Measurements from ENCODE around the gene L3HYPDH. TPM values are rescaled to one million over a fixed set of nuclear protein-coding genes. Genes with fewer than 3 reads are reported as not detected.
A peak's percentile ranks its signal among the peaks of the same experiment; 100 is the strongest.

L3HYPDH gene
- total and polyA plus RNA-seq, 3 experiments from 2014 or later = 2.6 to 10.1 (median 8.1) TPM

DNA sequence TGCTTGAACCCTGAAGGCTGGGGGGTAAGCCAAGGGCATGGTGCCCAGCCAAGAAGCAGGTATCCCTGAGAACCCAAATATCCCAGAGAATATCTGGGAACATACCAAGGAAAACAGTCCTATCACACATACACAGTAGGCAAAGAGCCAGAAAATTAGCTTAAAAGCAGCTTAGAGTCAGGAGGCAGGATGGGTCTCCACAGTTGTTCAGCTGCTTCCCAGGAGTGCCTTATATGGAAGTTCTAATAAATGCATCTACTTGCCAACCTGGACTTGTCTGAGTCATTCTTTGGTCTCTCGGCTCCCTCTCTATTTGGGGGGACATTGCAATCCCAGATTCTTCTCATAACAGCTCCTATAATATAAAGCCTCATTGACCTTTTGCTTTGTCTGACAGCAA, 10.0 kb downstream of the L3HYPDH start:
- no peaks in the 10 kb centered on the region for H3K4me1 ChIP-seq (ENCODE audit: insufficient read depth, low read length)
- no peaks in the 10 kb centered on the region for H3K9me3 ChIP-seq (ENCODE audit: low read length)
- Mint-ChIP-seq H3K27ac (peak overlapping the region in 1 of 8 donors; percentile 17), H3K9me3 (no peaks in the 10 kb centered on the region), H3K36me3 (peaks cover 0 to 46% (median 7%) of the 10 kb centered on the region in 3 donors), H3K27me3 (no peaks in the 10 kb centered on the region), H3K4me1 (peaks cover 7 to 19% (median 15%) of the 10 kb centered on the region in 3 donors), H3K4me3 (no peak overlapping the region)
- ChIA-PET POLR2A (no interaction called here), CTCF (interaction anchor here (0.7 kb wide), 1 partner anchor 10 kb away, joined by 3 read pairs; the partner anchor contains the start of genes JKAMP and L3HYPDH)
- H3K27me3 ChIP-seq (ENCODE audit: insufficient read depth, low read length, poor library complexity, severe bottlenecking) = no peaks in the 10 kb centered on the region
- DNase-seq = no peak
- H3K27ac ChIP-seq (ENCODE audit: low read depth, low read length) = no peak overlapping the region
- no peak overlapping the region for H3K4me3 ChIP-seq (ENCODE audit: low read length)
- H3K36me3 ChIP-seq (ENCODE audit: insufficient read depth, low read length) = peaks cover 6% of the 10 kb centered on the region

DNA sequence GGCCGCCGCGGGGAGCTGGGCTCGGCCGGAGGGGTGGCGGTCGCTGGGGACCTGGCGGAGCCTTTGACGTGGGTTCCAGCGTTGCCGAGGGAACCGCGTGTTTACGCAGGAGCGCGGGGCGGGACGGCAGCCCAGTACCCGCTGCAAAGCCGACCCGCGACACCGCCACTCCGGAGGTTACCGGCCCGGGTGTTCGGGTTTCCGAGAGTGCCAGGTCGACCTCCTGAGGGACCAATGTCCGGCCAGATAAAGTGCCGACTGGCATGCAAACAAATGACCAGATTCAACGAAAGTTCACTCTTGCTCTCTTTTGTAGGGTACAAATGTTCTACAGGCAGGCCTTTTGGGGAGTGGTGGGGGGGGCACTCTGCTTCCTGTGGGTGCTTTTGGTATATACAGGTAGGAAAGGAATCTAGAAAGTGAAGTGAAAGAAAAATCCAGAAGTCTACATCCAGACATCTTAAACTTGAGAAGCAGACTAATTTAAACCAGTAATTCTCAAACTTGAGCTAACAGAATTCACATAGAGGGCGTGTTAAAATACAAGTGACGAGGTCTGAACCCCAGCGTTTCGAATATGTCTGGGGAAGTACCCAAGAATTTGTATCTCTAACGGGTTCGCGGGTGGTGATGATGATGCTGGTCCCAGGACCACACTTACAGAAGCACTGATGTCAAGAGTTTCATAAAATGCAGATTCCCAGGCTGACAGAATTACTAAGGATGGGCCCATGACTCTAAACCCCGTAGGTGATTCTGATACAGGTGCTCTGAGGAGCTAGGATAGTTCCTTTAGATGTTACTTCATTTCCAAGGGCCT, 18.7 kb downstream of the L3HYPDH start, which contains the start of gene GPR135:
Gene GPR135, minus strand, starts transcription at position 65 of the 820 bp plus-strand sequence. CDS start 154 bp downstream, outside the sequence.
- H3K27ac Mint-ChIP-seq = peak within 1 kb of the TSS; percentile 88 to 96 (median 92)

DNA sequence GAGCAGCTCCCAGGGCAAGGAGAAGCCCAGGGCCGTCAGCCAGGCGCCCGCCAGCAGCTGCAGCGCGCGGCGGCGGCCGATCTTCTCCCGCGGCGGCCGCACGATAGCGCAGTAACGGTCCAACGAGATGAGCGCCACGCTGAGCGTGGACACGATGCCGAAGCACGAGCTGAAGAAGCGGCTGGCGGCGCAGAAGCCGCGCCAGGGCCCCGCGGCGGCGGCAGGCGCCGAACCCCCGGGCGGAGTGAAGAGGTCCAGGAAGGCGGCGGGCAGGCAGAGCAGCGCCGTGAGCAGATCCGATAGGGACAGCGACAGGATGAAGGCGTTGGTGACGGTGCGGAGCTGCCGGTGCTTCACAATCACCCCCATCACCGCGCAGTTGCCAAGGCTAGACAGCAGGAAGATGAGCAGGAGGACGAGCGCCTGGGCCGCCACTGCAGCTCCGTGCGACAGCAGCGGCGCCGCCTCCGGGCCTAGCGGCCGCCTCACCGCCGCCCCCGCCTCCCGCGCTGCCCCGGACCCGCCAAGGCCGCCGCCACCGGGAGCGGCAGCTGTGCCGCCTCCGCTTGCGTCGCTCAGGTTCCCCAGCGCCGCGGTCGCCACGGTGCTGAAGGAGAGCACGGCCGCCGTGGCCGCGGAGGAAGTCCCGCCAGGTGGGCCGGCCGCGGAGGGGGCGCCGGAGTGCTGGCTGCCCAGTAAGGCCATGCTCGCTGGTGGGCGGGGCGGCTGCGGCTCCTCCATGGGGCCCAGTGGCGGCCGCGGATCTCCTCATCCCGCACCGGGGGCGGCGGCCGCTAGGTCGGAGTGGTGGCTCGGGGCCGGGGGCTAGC, 19.5 kb downstream of the L3HYPDH start:
- Mint-ChIP-seq H3K4me1 (peaks cover 6 to 21% (median 12%) of the 10 kb centered on the region in 3 donors), H3K27me3 (peaks cover 0 to 7% of the 10 kb centered on the region in 2 donors), H3K9me3 (no peaks in the 10 kb centered on the region), H3K27ac (peak overlapping the region in 7 of 8 donors; percentile 84 to 93 (median 91)), H3K36me3 (peaks cover 0 to 2% (median 1%) of the 10 kb centered on the region in 3 donors), H3K4me3 (peak overlapping the region; percentile 88 to 95 (median 89))
- peak; percentile 39 to 76 (median 60) for DNase-seq
- Histone ChIP-seq H3K27ac (ENCODE audit: low read depth, low read length) (peak overlapping the region; percentile 25), H3K4me1 (ENCODE audit: insufficient read depth, low read length) (peaks cover 9% of the 10 kb centered on the region), H3K9me3 (ENCODE audit: low read length) (no peaks in the 10 kb centered on the region), H3K36me3 (ENCODE audit: insufficient read depth, low read length) (no peaks in the 10 kb centered on the region), H3K27me3 (ENCODE audit: insufficient read depth, low read length, poor library complexity, severe bottlenecking) (no peaks in the 10 kb centered on the region), H3K4me3 (ENCODE audit: low read length) (peak overlapping the region; percentile 55)
- ChIA-PET CTCF (interaction anchor here (1.5 to 3.3 kb wide), 2 partner anchors 19 to 21 kb away, joined by 4 to 15 read pairs; partner anchors contain the start of genes JKAMP and L3HYPDH), POLR2A (interaction anchor here (1.0 to 3.6 kb wide), 2 partner anchors 19 to 783 kb away, joined by 3 to 24 read pairs; partner anchors contain the start of genes JKAMP and L3HYPDH)

More for the DNA sequence above, 18.7 kb downstream of the L3HYPDH start, which contains the start of gene GPR135:
- ChIA-PET POLR2A (interaction anchor here (1.0 to 3.6 kb wide), 2 partner anchors 18 to 782 kb away, joined by 3 to 24 read pairs; partner anchors contain the start of genes JKAMP and L3HYPDH), CTCF (interaction anchor here (3.3 kb wide), 1 partner anchor 18 kb away, joined by 15 read pairs; the partner anchor contains the start of genes JKAMP and L3HYPDH)
- Histone ChIP-seq H3K27me3 (ENCODE audit: insufficient read depth, low read length, poor library complexity, severe bottlenecking) (no peaks in the 10 kb centered on the region), H3K27ac (ENCODE audit: low read depth, low read length) (peak within 1 kb of the TSS; percentile 25), H3K4me3 (ENCODE audit: low read length) (peak within 1 kb of the TSS; percentile 55), H3K9me3 (ENCODE audit: low read length) (no peaks in the 10 kb centered on the region), H3K4me1 (ENCODE audit: insufficient read depth, low read length) (peaks cover 9% of the 10 kb centered on the region), H3K36me3 (ENCODE audit: insufficient read depth, low read length) (no peaks in the 10 kb centered on the region)
- peaks cover 0 to 2% (median 1%) of the 10 kb centered on the region in 3 donors for H3K36me3 Mint-ChIP-seq
- H3K4me1 Mint-ChIP-seq = peaks cover 6 to 21% (median 12%) of the 10 kb centered on the region in 3 donors
- H3K9me3 Mint-ChIP-seq = no peaks in the 10 kb centered on the region
- peak within 1 kb of the TSS; percentile 88 to 95 (median 89) for H3K4me3 Mint-ChIP-seq
- peaks cover 0 to 4% of the 10 kb centered on the region in 2 donors for H3K27me3 Mint-ChIP-seq
- peak in 3 of 5 donors; percentile 56 to 68 (median 58) for DNase-seq

DNA sequence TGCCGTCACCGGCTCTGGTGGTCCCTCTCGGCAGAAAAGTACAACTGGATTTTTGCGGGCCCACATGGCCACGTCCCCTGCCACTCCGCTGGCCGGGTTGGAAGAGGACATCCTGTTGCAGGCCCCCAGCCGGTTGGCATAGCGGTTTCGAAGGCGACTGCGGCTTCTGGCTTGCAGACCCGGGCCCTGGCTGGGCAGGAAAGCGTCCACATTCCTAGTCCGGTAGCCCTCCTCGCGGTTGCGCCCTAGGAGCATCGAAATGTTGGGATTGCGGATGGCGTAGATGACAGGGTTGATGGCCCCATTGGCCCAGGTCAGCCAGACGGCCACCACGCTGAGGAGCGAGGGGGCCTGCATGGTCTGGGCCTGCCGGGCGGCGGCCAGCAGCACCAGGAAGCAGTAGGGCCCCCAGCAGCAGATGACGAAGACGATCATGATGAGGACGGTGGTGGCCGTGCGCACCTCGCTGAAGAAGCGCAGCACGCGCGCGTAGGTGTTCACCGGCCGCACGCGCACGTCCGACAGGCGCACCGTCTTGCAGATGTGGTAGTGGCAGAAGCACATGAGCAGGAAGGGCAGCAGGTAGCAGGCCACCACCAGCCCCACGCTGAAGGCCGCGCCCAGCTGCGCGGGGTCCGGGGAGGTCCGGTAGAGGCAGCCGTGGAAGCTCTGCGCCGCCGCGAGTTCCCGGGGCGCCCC, 20.3 kb downstream of the L3HYPDH start:
- POLR2A ChIA-PET = interaction anchor here (3.6 kb wide), 1 partner anchor 20 kb away, joined by 24 read pairs; the partner anchor contains the start of genes JKAMP and L3HYPDH
- Histone ChIP-seq H3K4me3 (ENCODE audit: low read length) (peak overlapping the region; percentile 55), H3K27ac (ENCODE audit: low read depth, low read length) (peak overlapping the region; percentile 25), H3K36me3 (ENCODE audit: insufficient read depth, low read length) (no peaks in the 10 kb centered on the region), H3K9me3 (ENCODE audit: low read length) (no peaks in the 10 kb centered on the region), H3K4me1 (ENCODE audit: insufficient read depth, low read length) (peaks cover 9% of the 10 kb centered on the region), H3K27me3 (ENCODE audit: insufficient read depth, low read length, poor library complexity, severe bottlenecking) (no peaks in the 10 kb centered on the region)
- CTCF ChIA-PET = interaction anchor here (1.3 to 3.3 kb wide), 3 partner anchors 19 to 275 kb away, joined by 3 to 15 read pairs (median 4); partner anchors contain the start of genes DAAM1, JKAMP and L3HYPDH
- H3K27me3 Mint-ChIP-seq = peaks cover 0 to 7% of the 10 kb centered on the region in 2 donors
- H3K36me3 Mint-ChIP-seq = peaks cover 0 to 2% (median 1%) of the 10 kb centered on the region in 3 donors
- H3K27ac Mint-ChIP-seq = peak overlapping the region; percentile 62 to 92 (median 82)
- peak in 2 of 5 donors; percentile 15 to 49 for DNase-seq
- peaks cover 6 to 21% (median 12%) of the 10 kb centered on the region in 3 donors for H3K4me1 Mint-ChIP-seq
- no peaks in the 10 kb centered on the region for H3K9me3 Mint-ChIP-seq
- H3K4me3 Mint-ChIP-seq = peak overlapping the region; percentile 88 to 95 (median 88)

DNA sequence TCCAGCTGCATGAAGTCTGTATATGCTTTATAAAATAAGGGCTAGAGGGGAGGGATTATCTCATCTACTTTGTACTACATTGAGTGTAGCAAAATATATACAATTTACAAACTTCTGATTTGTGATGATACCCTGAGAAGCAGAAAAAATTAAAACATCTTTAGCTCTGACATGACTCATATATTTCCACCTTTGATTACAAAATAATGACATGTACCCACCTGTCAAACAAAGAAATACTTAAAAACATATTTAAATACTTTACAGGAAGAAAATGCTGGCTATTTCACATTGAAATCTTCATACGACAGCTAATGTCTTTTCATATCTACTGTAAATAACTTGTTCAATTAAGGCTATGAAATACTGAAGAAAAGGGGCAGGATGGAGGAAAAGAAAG, 22.3 kb downstream of the L3HYPDH start:
- H3K36me3 Mint-ChIP-seq = peaks cover 6 to 11% (median 9%) of the 10 kb centered on the region in 3 donors
- H3K4me1 Mint-ChIP-seq = peaks cover 6 to 21% (median 12%) of the 10 kb centered on the region in 3 donors
- peaks cover 0 to 12% of the 10 kb centered on the region in 2 donors for H3K27me3 Mint-ChIP-seq
- peaks cover 0 to 1% (median 0%) of the 10 kb centered on the region in 5 donors for H3K9me3 Mint-ChIP-seq
- Histone ChIP-seq H3K27me3 (ENCODE audit: insufficient read depth, low read length, poor library complexity, severe bottlenecking) (no peaks in the 10 kb centered on the region), H3K36me3 (ENCODE audit: insufficient read depth, low read length) (no peaks in the 10 kb centered on the region), H3K27ac (ENCODE audit: low read depth, low read length) (no peak overlapping the region), H3K4me3 (ENCODE audit: low read length) (no peak overlapping the region), H3K4me1 (ENCODE audit: insufficient read depth, low read length) (peaks cover 9% of the 10 kb centered on the region), H3K9me3 (ENCODE audit: low read length) (no peaks in the 10 kb centered on the region)
- ChIA-PET POLR2A (no interaction called here), CTCF (no interaction called here)
- no peak overlapping the region for H3K4me3 Mint-ChIP-seq
- no peak overlapping the region for H3K27ac Mint-ChIP-seq
- DNase-seq = no peak

DNA sequence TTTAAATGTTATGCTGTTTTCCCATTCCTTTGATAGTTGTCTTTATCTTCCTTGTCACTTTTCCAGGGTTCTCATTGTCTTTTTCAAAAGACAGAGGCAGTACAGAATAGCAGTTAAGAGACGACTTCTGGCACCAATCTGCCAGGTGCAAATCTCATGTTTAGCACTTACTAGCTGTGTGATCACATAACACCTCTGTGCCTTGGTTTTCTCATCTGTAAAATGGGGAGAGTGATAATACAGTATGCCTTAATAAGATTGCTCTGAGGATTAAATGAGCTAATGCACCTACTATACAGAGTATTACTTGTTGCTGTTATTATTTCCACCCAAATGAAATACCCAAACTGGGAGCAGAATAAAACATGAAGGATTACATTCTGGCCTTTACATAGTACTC, 23.8 kb downstream of the L3HYPDH start:
- Histone ChIP-seq H3K9me3 (ENCODE audit: low read length) (no peaks in the 10 kb centered on the region), H3K27me3 (ENCODE audit: insufficient read depth, low read length, poor library complexity, severe bottlenecking) (no peaks in the 10 kb centered on the region), H3K36me3 (ENCODE audit: insufficient read depth, low read length) (no peaks in the 10 kb centered on the region), H3K4me1 (ENCODE audit: insufficient read depth, low read length) (peaks cover 9% of the 10 kb centered on the region), H3K4me3 (ENCODE audit: low read length) (no peak overlapping the region), H3K27ac (ENCODE audit: low read depth, low read length) (no peak overlapping the region)
- peaks cover 1 to 13% of the 10 kb centered on the region in 2 donors for H3K27me3 Mint-ChIP-seq
- POLR2A ChIA-PET = no interaction called here
- CTCF ChIA-PET = interaction anchor here (1.4 kb wide), 1 partner anchor 9 kb away, joined by 3 read pairs; no protein-coding TSS in a partner anchor
- H3K9me3 Mint-ChIP-seq = peaks cover 0 to 1% (median 0%) of the 10 kb centered on the region in 5 donors
- no peak for DNase-seq
- no peak overlapping the region for H3K27ac Mint-ChIP-seq
- peaks cover 4 to 13% (median 7%) of the 10 kb centered on the region in 3 donors for H3K4me1 Mint-ChIP-seq
- peaks cover 12 to 22% (median 17%) of the 10 kb centered on the region in 3 donors for H3K36me3 Mint-ChIP-seq
- H3K4me3 Mint-ChIP-seq = peak overlapping the region in 1 of 7 donors; percentile 25

DNA sequence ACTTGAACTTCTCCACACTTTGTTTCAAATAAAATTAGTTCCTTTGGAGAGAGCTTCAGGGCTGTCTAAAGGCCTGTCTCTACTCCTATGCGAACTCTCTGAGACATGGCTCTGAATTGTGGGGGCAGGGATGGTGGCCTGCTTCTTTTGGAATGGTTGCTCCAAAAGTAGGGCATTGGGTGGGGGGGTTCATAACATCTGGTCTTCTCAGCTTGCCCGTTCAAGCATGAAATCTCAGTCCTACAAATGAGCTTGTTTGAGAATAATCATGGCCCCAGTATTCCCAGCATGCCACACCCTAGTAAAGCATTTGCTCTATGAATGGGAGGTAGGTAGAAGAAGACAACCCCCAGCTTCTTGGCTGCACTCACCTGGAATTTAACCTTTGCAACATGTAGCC, 25.7 kb downstream of the L3HYPDH start:
- H3K4me1 ChIP-seq (ENCODE audit: insufficient read depth, low read length) = peaks cover 2% of the 10 kb centered on the region
- Mint-ChIP-seq H3K36me3 (peaks cover 12 to 27% (median 17%) of the 10 kb centered on the region in 3 donors), H3K9me3 (peaks cover 0 to 1% (median 0%) of the 10 kb centered on the region in 5 donors), H3K4me3 (no peak overlapping the region), H3K27me3 (peaks cover 1 to 13% of the 10 kb centered on the region in 2 donors), H3K27ac (no peak overlapping the region), H3K4me1 (peaks cover 2 to 3% (median 3%) of the 10 kb centered on the region in 3 donors)
- H3K27ac ChIP-seq (ENCODE audit: low read depth, low read length) = no peak overlapping the region
- H3K27me3 ChIP-seq (ENCODE audit: insufficient read depth, low read length, poor library complexity, severe bottlenecking) = no peaks in the 10 kb centered on the region
- CTCF ChIA-PET = interaction anchor here (2.0 kb wide), 1 partner anchor 14 kb away, joined by 6 read pairs; no protein-coding TSS in a partner anchor
- POLR2A ChIA-PET = interaction anchor here (0.6 kb wide), 1 partner anchor 90 kb away, joined by 3 read pairs; no protein-coding TSS in a partner anchor
- H3K9me3 ChIP-seq (ENCODE audit: low read length) = no peaks in the 10 kb centered on the region
- no peak overlapping the region for H3K4me3 ChIP-seq (ENCODE audit: low read length)
- no peak for DNase-seq
- no peaks in the 10 kb centered on the region for H3K36me3 ChIP-seq (ENCODE audit: insufficient read depth, low read length)
